Body of pancreas (tissue), 4 donors: Measurements from ENCODE around the gene RAVER1.

Experiments
- CTCF ChIP-seq, 7 experiments: fragments of 450-650 bp in 4 of 7; fragments of 200-600 bp in 3 of 7; sonication (generic) in 3 of 7; IDR thresholded peaks; one replicate each; pipeline ENCODE4 v1.5.1; 2016 to 2019; ENCODE audit warnings: antibody characterized with exemption in 7 of 7
- POLR2A ChIP-seq, 3 donors: fragments of 450-650 bp; IDR thresholded peaks; one replicate each; pipeline ENCODE4 v1.6.1; 2016; ENCODE audit warnings: antibody characterized with exemption in 3 of 3, mild to moderate bottlenecking in 2 of 3

- TF ChIP-seq CTCF (IDR thresholded peaks at IDR 0.05) (no peak), POLR2A (IDR thresholded peaks at IDR 0.05) (peak in 1 of 3 donors; percentile 11)
Measured at GRCh38 chr19:10286803-10287737, 46.3 kb downstream of the RAVER1 start, which contains the start of gene ICAM4.
